ENCODE measurements around the gene C10orf71.

The C10orf71 gene

GRCh38 chr10:49260644-49261296 lies 38.2 kb upstream of the C10orf71 start:
- Histone ChIP-seq H3K9ac (ENCODE audit: low read length) (no peak overlapping the region), H3K4me1 (ENCODE audit: control insufficient read depth, low read depth, low read length) (no peaks in the 10 kb centered on the region), H3K27ac (ENCODE audit: low read length) (no peak overlapping the region), H3K36me3 (ENCODE audit: control insufficient read depth, low read depth, low read length) (no peaks in the 10 kb centered on the region), H3K27me3 (ENCODE audit: control insufficient read depth, insufficient read depth, low read length) (no peaks in the 10 kb centered on the region), H3K9me3 (ENCODE audit: control insufficient read depth, low read depth, low read length) (no peaks in the 10 kb centered on the region), H3K4me3 (ENCODE audit: low read length) (no peak overlapping the region)

- no peak overlapping the region for H3K4me3 ChIP-seq (ENCODE audit: low read length)
- no peaks in the 10 kb centered on the region for H3K4me1 ChIP-seq (ENCODE audit: control insufficient read depth, low read depth, low read length)
- H3K9ac ChIP-seq (ENCODE audit: low read length), result no peak overlapping the region
- H3K36me3 ChIP-seq (ENCODE audit: control insufficient read depth, low read depth, low read length), result no peaks in the 10 kb centered on the region
- H3K9me3 ChIP-seq (ENCODE audit: control insufficient read depth, low read depth, low read length), result peaks cover 2% of the 10 kb centered on the region
- H3K27me3 ChIP-seq (ENCODE audit: control insufficient read depth, insufficient read depth, low read length), result no peaks in the 10 kb centered on the region
- no peak overlapping the region for H3K27ac ChIP-seq (ENCODE audit: low read length)
Measured at GRCh38 chr10:49263591-49263990, 35.4 kb upstream of the C10orf71 start.

GRCh38 chr10:49264177-49264677 lies 34.7 kb upstream of the C10orf71 start:
- H3K9ac ChIP-seq (ENCODE audit: low read length), result no peak overlapping the region
- H3K36me3 ChIP-seq (ENCODE audit: control insufficient read depth, low read depth, low read length), result no peaks in the 10 kb centered on the region
- H3K27me3 ChIP-seq (ENCODE audit: control insufficient read depth, insufficient read depth, low read length), result no peaks in the 10 kb centered on the region
- H3K4me1 ChIP-seq (ENCODE audit: control insufficient read depth, low read depth, low read length), result no peaks in the 10 kb centered on the region
- H3K4me3 ChIP-seq (ENCODE audit: low read length), result no peak overlapping the region
- H3K9me3 ChIP-seq (ENCODE audit: control insufficient read depth, low read depth, low read length), result peaks cover 2% of the 10 kb centered on the region
- no peak overlapping the region for H3K27ac ChIP-seq (ENCODE audit: low read length)

GRCh38 chr10:49265885-49266284 lies 33.1 kb upstream of the C10orf71 start:
- H3K9me3 ChIP-seq (ENCODE audit: control insufficient read depth, low read depth, low read length), result peaks cover 2% of the 10 kb centered on the region
- no peaks in the 10 kb centered on the region for H3K4me1 ChIP-seq (ENCODE audit: control insufficient read depth, low read depth, low read length)
- no peak overlapping the region for H3K27ac ChIP-seq (ENCODE audit: low read length)
- H3K9ac ChIP-seq (ENCODE audit: low read length), result no peak overlapping the region
- no peak overlapping the region for H3K4me3 ChIP-seq (ENCODE audit: low read length)
- H3K36me3 ChIP-seq (ENCODE audit: control insufficient read depth, low read depth, low read length), result no peaks in the 10 kb centered on the region
- no peaks in the 10 kb centered on the region for H3K27me3 ChIP-seq (ENCODE audit: control insufficient read depth, insufficient read depth, low read length)

GRCh38 chr10:49268185-49268584 lies 30.8 kb upstream of the C10orf71 start:
- H3K36me3 ChIP-seq (ENCODE audit: control insufficient read depth, low read depth, low read length), result no peaks in the 10 kb centered on the region

GRCh38 chr10:49269523-49269922 lies 29.4 kb upstream of the C10orf71 start:
- Histone ChIP-seq H3K9me3 (ENCODE audit: control insufficient read depth, low read depth, low read length) (peaks cover 2% of the 10 kb centered on the region), H3K27ac (ENCODE audit: low read length) (no peak overlapping the region), H3K27me3 (ENCODE audit: control insufficient read depth, insufficient read depth, low read length) (no peaks in the 10 kb centered on the region), H3K9ac (ENCODE audit: low read length) (no peak overlapping the region), H3K4me3 (ENCODE audit: low read length) (no peak overlapping the region), H3K4me1 (ENCODE audit: control insufficient read depth, low read depth, low read length) (no peaks in the 10 kb centered on the region), H3K36me3 (ENCODE audit: control insufficient read depth, low read depth, low read length) (no peaks in the 10 kb centered on the region)

More at GRCh38 chr10:49268185-49268584, 30.8 kb upstream of the C10orf71 start:
- Histone ChIP-seq H3K9ac (ENCODE audit: low read length) (no peak overlapping the region), H3K4me3 (ENCODE audit: low read length) (no peak overlapping the region), H3K4me1 (ENCODE audit: control insufficient read depth, low read depth, low read length) (no peaks in the 10 kb centered on the region), H3K27ac (ENCODE audit: low read length) (no peak overlapping the region), H3K9me3 (ENCODE audit: control insufficient read depth, low read depth, low read length) (peaks cover 2% of the 10 kb centered on the region), H3K27me3 (ENCODE audit: control insufficient read depth, insufficient read depth, low read length) (no peaks in the 10 kb centered on the region)

GRCh38 chr10:49270565-49270964 lies 28.4 kb upstream of the C10orf71 start:
- H3K9ac ChIP-seq (ENCODE audit: low read length), result no peak overlapping the region
- H3K27ac ChIP-seq (ENCODE audit: low read length), result no peak overlapping the region
- H3K36me3 ChIP-seq (ENCODE audit: control insufficient read depth, low read depth, low read length), result no peaks in the 10 kb centered on the region
- H3K27me3 ChIP-seq (ENCODE audit: control insufficient read depth, insufficient read depth, low read length), result no peaks in the 10 kb centered on the region
- no peaks in the 10 kb centered on the region for H3K4me1 ChIP-seq (ENCODE audit: control insufficient read depth, low read depth, low read length)
- peaks cover 2% of the 10 kb centered on the region for H3K9me3 ChIP-seq (ENCODE audit: control insufficient read depth, low read depth, low read length)
- H3K4me3 ChIP-seq (ENCODE audit: low read length), result no peak overlapping the region

- H3K9ac ChIP-seq (ENCODE audit: low read length), result no peak overlapping the region
- peaks cover 2% of the 10 kb centered on the region for H3K9me3 ChIP-seq (ENCODE audit: control insufficient read depth, low read depth, low read length)
- H3K27me3 ChIP-seq (ENCODE audit: control insufficient read depth, insufficient read depth, low read length), result no peaks in the 10 kb centered on the region
- no peak overlapping the region for H3K27ac ChIP-seq (ENCODE audit: low read length)
- no peak overlapping the region for H3K4me3 ChIP-seq (ENCODE audit: low read length)
- H3K36me3 ChIP-seq (ENCODE audit: control insufficient read depth, low read depth, low read length), result no peaks in the 10 kb centered on the region
- H3K4me1 ChIP-seq (ENCODE audit: control insufficient read depth, low read depth, low read length), result no peaks in the 10 kb centered on the region
Measured at GRCh38 chr10:49271346-49271745, 27.6 kb upstream of the C10orf71 start.

GRCh38 chr10:49272251-49273081 lies 26.5 kb upstream of the C10orf71 start:
- H3K9me3 ChIP-seq (ENCODE audit: control insufficient read depth, low read depth, low read length), result peaks cover 2% of the 10 kb centered on the region
- no peaks in the 10 kb centered on the region for H3K4me1 ChIP-seq (ENCODE audit: control insufficient read depth, low read depth, low read length)
- H3K9ac ChIP-seq (ENCODE audit: low read length), result no peak overlapping the region
- H3K36me3 ChIP-seq (ENCODE audit: control insufficient read depth, low read depth, low read length), result no peaks in the 10 kb centered on the region
- H3K27ac ChIP-seq (ENCODE audit: low read length), result no peak overlapping the region
- no peaks in the 10 kb centered on the region for H3K27me3 ChIP-seq (ENCODE audit: control insufficient read depth, insufficient read depth, low read length)
- no peak overlapping the region for H3K4me3 ChIP-seq (ENCODE audit: low read length)

GRCh38 chr10:49273082-49273465 lies 25.9 kb upstream of the C10orf71 start:
- H3K27ac ChIP-seq (ENCODE audit: low read length), result no peak overlapping the region
- H3K9me3 ChIP-seq (ENCODE audit: control insufficient read depth, low read depth, low read length), result no peaks in the 10 kb centered on the region
- no peaks in the 10 kb centered on the region for H3K4me1 ChIP-seq (ENCODE audit: control insufficient read depth, low read depth, low read length)
- no peaks in the 10 kb centered on the region for H3K27me3 ChIP-seq (ENCODE audit: control insufficient read depth, insufficient read depth, low read length)
- no peak overlapping the region for H3K9ac ChIP-seq (ENCODE audit: low read length)
- H3K4me3 ChIP-seq (ENCODE audit: low read length), result no peak overlapping the region
- H3K36me3 ChIP-seq (ENCODE audit: control insufficient read depth, low read depth, low read length), result no peaks in the 10 kb centered on the region

- no peaks in the 10 kb centered on the region for H3K4me1 ChIP-seq (ENCODE audit: control insufficient read depth, low read depth, low read length)
- H3K27ac ChIP-seq (ENCODE audit: low read length), result no peak overlapping the region
- no peak overlapping the region for H3K9ac ChIP-seq (ENCODE audit: low read length)
- H3K36me3 ChIP-seq (ENCODE audit: control insufficient read depth, low read depth, low read length), result no peaks in the 10 kb centered on the region
- H3K27me3 ChIP-seq (ENCODE audit: control insufficient read depth, insufficient read depth, low read length), result no peaks in the 10 kb centered on the region
- H3K4me3 ChIP-seq (ENCODE audit: low read length), result no peak overlapping the region
- H3K9me3 ChIP-seq (ENCODE audit: control insufficient read depth, low read depth, low read length), result no peaks in the 10 kb centered on the region
Measured at GRCh38 chr10:49273626-49274025, 25.3 kb upstream of the C10orf71 start.

All from iPS-18a (cell line).